ENCODE measurements around the gene USP34.
"Not testable (repeated sequence)": the region's sequence is repeated elsewhere in the genome, so short reads cannot be mapped to it uniquely, and the experiment has no call there.

USP34 gene

GRCh38 chr2:61420991-61421544, 49.8 kb downstream of the USP34 start:
- H3K4me3 Mint-ChIP-seq, result no peak overlapping the region
- H3K27me3 Mint-ChIP-seq, result no peaks in the 10 kb centered on the region
- peaks cover 56% of the 10 kb centered on the region for H3K4me1 Mint-ChIP-seq
- no peaks in the 10 kb centered on the region for H3K9me3 Mint-ChIP-seq
- no peak for ATAC-seq
- peak overlapping the region; percentile 46 for H3K27ac Mint-ChIP-seq
- no peaks in the 10 kb centered on the region for H3K36me3 Mint-ChIP-seq

DNA sequence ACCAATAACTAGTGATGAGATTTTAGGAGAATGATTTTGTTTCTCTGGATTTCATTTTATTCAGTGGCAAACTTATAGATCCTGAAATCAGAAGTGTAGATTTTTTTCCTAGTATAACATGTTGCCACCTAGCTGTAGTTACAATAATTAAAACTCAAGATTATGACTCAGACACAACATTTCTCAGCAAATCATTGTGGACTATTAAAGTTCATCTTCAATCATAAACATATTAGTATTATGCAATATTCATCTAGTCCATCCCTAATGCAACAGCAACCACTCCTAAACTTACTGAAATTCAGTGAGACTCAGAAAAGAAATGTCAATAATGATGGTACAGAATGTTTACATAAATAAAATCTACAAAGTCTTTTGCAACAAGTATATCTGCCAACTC, 51.3 kb downstream of the USP34 start:
- no peaks in the 10 kb centered on the region for H3K9me3 Mint-ChIP-seq
- H3K36me3 Mint-ChIP-seq, result no peaks in the 10 kb centered on the region
- no peak overlapping the region for H3K27ac Mint-ChIP-seq
- no peaks in the 10 kb centered on the region for H3K27me3 Mint-ChIP-seq
- H3K4me3 Mint-ChIP-seq, result no peak overlapping the region
- no peak for ATAC-seq
- peaks cover 42% of the 10 kb centered on the region for H3K4me1 Mint-ChIP-seq

GRCh38 chr2:61419129-61419528, 51.8 kb downstream of the USP34 start:
- no peaks in the 10 kb centered on the region for H3K9me3 Mint-ChIP-seq
- H3K27ac Mint-ChIP-seq, result no peak overlapping the region
- H3K36me3 Mint-ChIP-seq, result no peaks in the 10 kb centered on the region
- no peak for ATAC-seq
- H3K4me3 Mint-ChIP-seq, result no peak overlapping the region
- H3K4me1 Mint-ChIP-seq, result peaks cover 42% of the 10 kb centered on the region
- no peaks in the 10 kb centered on the region for H3K27me3 Mint-ChIP-seq

DNA sequence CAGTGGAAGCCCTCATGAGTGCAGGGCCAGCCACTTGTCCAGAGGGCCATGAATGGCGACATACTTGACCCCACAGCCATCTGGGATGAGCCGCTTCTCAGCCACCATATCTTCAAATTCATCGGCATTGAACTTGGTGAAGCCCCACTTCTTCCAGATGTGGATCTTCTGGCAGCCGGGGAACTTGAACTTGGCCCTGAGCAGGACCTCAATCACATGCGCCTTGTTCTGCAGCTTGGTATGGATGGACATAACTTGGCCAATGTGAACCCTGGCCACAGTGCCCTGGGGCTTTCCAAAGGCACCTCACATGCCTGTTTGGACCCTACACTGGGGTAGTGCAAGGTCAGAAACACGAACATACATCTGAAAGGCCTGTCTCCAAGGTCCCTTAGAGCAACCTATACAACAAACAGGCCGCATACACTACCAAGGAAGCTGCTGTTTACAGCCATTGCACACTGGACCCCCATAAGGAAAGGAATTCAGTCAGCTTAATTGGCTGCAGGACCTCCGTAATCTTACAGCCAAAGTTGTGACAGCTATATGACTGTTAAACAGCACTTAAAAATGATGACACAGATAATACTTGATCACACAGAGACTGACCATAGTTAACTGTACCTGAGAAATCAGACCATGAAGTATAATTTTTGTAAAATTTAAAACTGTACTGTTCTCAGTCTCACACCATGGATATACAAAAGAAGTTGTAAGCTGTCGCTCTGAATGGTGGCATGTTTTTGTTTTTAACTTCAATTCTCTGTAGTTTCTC, 53.8 kb downstream of the USP34 start:
- Mint-ChIP-seq H3K4me3 (no peak overlapping the region), H3K9me3 (no peaks in the 10 kb centered on the region), H3K27me3 (no peaks in the 10 kb centered on the region), H3K4me1 (peaks cover 26% of the 10 kb centered on the region), H3K36me3 (no peaks in the 10 kb centered on the region), H3K27ac (no peak overlapping the region)
- ATAC-seq, result no peak

- H3K4me3 Mint-ChIP-seq, result no peak overlapping the region
- no peaks in the 10 kb centered on the region for H3K27me3 Mint-ChIP-seq
- H3K4me1 Mint-ChIP-seq, result peaks cover 25% of the 10 kb centered on the region
- H3K27ac Mint-ChIP-seq, result no peak overlapping the region
- no peak for ATAC-seq
- H3K36me3 Mint-ChIP-seq, result peaks cover 15% of the 10 kb centered on the region
- no peaks in the 10 kb centered on the region for H3K9me3 Mint-ChIP-seq
Observed at GRCh38 chr2:61415265-61415664, 55.6 kb downstream of the USP34 start.

DNA sequence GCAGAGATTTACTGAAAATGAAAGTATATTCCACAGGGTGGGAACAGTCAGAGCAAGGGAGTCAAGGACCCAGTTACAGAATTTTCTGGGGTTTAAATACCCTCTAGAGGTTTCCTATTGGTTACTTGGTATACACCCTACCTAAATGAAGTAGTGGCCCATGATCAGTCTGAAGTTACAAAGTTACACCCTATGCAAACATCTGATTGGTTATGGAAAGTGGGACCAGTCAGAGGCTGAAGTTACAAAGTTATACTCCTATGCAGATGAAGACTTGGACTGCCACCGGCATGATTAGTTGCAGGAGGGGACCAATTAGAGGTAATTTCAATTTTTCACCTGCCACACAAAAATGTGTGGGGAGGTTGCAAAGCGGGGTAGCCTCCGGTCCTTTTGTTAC, 56.2 kb downstream of the USP34 start:
- no peak for ATAC-seq
- Mint-ChIP-seq H3K27me3 (no peaks in the 10 kb centered on the region), H3K4me1 (peaks cover 25% of the 10 kb centered on the region), H3K27ac (no peak overlapping the region), H3K36me3 (peaks cover 15% of the 10 kb centered on the region), H3K4me3 (no peak overlapping the region), H3K9me3 (no peaks in the 10 kb centered on the region)

DNA sequence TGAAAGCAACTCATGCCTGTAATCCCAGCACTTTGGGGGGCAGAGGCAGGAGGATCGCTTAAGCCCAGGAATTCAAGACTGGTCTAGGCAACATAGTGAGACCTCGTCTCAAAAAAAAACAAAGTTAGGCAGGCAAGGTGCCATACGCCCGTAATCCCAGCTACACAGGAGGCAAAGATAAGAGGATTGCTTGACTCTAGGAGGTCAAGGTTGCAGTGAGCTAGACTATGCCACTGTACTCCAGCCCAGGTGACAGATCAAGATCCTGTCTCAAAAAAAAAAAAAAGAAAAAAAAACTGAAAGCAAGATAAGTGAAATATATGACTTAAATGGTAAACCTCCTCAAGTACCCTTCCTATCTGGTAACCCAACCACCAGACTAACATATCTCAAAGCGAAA, 59.8 kb downstream of the USP34 start:
- Mint-ChIP-seq H3K27ac (no peak overlapping the region), H3K27me3 (no peaks in the 10 kb centered on the region), H3K4me1 (peaks cover 13% of the 10 kb centered on the region), H3K4me3 (no peak overlapping the region), H3K9me3 (no peaks in the 10 kb centered on the region), H3K36me3 (peaks cover 15% of the 10 kb centered on the region)
- no peak for ATAC-seq

DNA sequence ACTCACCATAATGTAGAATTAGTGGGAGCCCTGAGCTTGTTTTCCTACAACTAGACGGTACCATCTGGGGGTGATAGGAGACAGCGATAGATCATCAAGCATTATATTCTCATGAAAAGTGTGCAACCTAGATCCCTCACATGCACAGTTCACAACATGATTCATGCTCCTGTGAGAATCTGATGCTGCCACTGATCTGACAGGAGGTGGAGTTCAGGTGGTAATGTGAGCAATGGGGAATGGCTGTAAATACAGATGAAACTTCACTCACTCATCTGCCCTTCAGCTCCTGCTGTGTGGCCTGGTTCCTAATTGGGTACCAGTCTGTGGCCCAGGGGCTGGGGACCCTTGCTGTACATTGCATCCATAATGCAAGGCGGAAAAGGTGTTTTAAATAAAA, 60.7 kb downstream of the USP34 start:
- Mint-ChIP-seq H3K4me1 (peaks cover 13% of the 10 kb centered on the region), H3K36me3 (peaks cover 21% of the 10 kb centered on the region), H3K27me3 (no peaks in the 10 kb centered on the region), H3K4me3 (no peak overlapping the region), H3K9me3 (no peaks in the 10 kb centered on the region), H3K27ac (no peak overlapping the region)
- ATAC-seq, result no peak

DNA sequence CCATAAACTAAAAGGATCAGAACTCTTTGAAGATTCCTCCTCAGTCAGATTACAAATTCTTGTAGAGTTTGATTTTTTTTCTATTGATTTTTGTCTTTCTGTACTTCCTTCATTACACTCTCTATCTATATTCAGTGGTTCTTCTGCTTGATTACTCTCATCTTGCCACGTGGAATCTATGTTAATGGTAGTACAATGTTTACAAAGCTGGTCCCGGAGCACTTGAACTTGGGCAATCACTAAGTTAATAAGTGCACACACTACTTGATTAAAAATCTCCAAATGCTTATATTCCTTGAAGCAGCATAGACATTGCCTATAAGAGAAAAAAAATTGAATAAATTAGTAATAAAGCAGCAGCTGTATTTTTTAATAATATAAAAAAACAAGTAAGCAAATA, 65.1 kb downstream of the USP34 start:
- H3K9me3 Mint-ChIP-seq, result no peaks in the 10 kb centered on the region
- H3K27me3 Mint-ChIP-seq, result no peaks in the 10 kb centered on the region
- no peak for ATAC-seq
- peaks cover 19% of the 10 kb centered on the region for H3K36me3 Mint-ChIP-seq
- peaks cover 3% of the 10 kb centered on the region for H3K4me1 Mint-ChIP-seq
- no peak overlapping the region for H3K4me3 Mint-ChIP-seq
- H3K27ac Mint-ChIP-seq, result no peak overlapping the region

DNA sequence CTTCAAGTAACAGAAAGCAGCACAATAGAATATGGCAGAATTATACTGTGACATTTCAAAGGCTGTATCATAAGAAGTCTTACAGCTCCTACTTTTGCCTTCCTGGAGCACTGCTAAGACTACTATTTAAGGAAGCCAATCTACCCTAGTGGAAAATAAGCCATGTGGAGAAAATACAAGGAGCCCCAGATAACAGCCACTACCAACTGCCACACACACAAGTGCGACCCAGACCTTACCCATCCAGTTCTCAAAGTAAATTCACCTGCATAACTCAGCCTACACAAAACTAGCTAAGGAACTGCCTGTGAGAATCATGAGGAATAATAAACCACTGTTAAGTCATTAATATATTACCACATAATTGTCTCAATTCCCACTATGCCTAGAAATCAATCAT, 66.4 kb downstream of the USP34 start:
- Mint-ChIP-seq H3K36me3 (peaks cover 16% of the 10 kb centered on the region), H3K9me3 (no peaks in the 10 kb centered on the region), H3K27me3 (no peaks in the 10 kb centered on the region), H3K4me3 (no peak overlapping the region), H3K27ac (no peak overlapping the region), H3K4me1 (no peaks in the 10 kb centered on the region)
- no peak for ATAC-seq

DNA sequence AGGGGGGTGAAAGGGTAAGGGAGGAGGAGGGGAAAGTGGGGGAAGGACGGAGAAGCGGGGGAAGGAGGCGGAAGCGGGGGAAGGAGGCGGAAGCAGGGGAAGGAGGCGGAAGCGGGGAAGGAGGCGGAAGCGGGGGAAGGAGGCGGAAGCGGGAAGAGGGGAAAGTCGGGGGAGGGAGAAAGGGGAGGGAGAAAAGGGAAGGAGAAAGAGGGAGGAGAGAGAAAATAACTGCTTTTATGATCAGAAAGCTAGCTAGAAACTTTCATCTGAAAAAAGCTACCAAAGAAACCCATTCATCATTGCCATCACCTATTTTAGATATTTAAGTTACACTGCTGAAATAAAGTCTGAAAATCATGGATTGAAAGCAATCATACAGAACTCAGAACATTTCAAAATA, 72.5 kb downstream of the USP34 start:
- Mint-ChIP-seq H3K27me3 (no peaks in the 10 kb centered on the region), H3K9me3 (no peaks in the 10 kb centered on the region), H3K4me3 (no peak overlapping the region), H3K27ac (no peak overlapping the region), H3K4me1 (no peaks in the 10 kb centered on the region), H3K36me3 (peaks cover 11% of the 10 kb centered on the region)
- no peak for ATAC-seq

DNA sequence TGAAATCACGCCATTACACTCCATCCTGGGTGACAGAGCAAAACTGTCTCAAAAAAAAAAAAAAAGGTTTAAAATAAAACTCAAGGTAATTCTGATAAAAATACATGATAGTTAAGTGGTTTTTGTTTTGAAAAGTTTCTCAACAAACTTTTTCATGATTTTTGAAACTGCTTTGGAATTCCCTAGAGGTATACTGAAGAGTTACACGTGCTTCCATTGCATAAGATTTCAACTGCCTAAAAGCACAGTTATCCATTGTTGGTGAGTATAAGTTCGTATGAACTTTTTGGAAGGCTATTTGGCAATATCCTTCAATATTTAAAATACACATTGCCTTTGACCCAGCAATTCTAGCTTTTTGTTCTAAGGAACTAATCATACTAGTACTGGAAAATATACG, 74.9 kb downstream of the USP34 start:
- no peak overlapping the region for H3K4me3 Mint-ChIP-seq
- H3K27ac Mint-ChIP-seq, result no peak overlapping the region
- no peaks in the 10 kb centered on the region for H3K27me3 Mint-ChIP-seq
- H3K4me1 Mint-ChIP-seq, result no peaks in the 10 kb centered on the region
- no peaks in the 10 kb centered on the region for H3K9me3 Mint-ChIP-seq
- H3K36me3 Mint-ChIP-seq, result peaks cover 11% of the 10 kb centered on the region
- ATAC-seq, result no peak

GRCh38 chr2:61387588-61387987, 83.3 kb downstream of the USP34 start:
- not testable (repeated sequence) for H3K4me1 Mint-ChIP-seq, H3K27me3 Mint-ChIP-seq, H3K9me3 Mint-ChIP-seq, ATAC-seq, H3K4me3 Mint-ChIP-seq, H3K27ac Mint-ChIP-seq
- peaks cover 31% of the 10 kb centered on the region for H3K36me3 Mint-ChIP-seq

DNA sequence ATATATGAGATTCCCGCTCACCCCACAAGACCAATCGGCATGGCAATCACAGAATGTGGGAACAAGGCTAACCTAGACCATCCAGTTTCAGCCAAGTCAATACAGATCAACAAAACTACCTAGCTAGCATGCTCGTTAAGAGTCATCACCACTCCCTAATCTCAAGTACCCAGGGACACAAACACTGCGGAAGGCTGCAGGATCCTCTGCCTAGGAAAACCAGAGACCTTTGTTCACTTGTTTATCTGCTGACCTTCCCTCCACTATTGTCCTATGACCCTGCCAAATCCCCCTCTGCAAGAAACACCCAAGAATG, 90.0 kb downstream of the USP34 start:
- not testable (repeated sequence) for ATAC-seq, H3K4me3 Mint-ChIP-seq, H3K4me1 Mint-ChIP-seq, H3K9me3 Mint-ChIP-seq, H3K27ac Mint-ChIP-seq, H3K27me3 Mint-ChIP-seq
- H3K36me3 Mint-ChIP-seq, result peaks cover 71% of the 10 kb centered on the region

DNA sequence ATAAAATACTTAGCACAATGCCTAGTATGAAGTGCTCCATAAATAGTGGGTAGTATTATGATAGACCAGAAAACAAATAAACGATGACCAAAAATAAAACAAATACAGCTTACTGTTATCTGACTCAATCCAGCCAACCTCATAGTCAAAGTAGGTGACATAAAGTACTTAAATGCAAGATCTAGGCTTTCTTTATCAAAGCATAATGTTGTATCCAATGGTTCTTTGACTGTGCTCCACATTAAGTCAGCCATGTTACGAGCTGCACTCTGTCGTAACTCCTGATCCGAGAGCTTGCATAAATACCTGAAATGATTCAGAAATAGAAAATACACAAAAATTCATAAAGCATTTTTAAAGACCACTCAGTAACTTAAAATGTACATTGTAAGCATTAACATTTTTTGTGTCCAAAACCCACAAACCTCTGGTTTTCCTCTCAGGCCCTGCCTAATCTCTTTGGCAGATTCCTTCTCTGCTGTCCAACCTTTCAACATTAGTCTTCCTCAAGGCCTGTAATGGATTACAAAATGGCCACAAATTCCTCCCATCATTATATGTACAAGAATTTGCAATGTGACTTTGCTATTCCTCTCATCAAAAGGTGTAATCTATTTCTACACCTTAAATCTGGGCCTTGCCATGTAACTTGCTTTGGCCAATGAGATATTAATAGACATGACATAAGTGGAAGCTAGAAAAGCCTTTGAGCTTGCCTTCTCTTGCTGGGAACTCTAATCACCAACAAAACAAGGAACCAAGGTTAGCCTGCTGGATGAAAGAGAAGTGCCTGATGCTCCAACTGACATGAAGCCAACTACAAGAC, 90.6 kb downstream of the USP34 start:
- H3K9me3 Mint-ChIP-seq, result no peaks in the 10 kb centered on the region
- no peak overlapping the region for H3K27ac Mint-ChIP-seq
- no peaks in the 10 kb centered on the region for H3K27me3 Mint-ChIP-seq
- H3K4me3 Mint-ChIP-seq, result no peak overlapping the region
- no peak for ATAC-seq
- H3K36me3 Mint-ChIP-seq, result peaks cover 74% of the 10 kb centered on the region
- H3K4me1 Mint-ChIP-seq, result no peaks in the 10 kb centered on the region

- no peak for ATAC-seq
- Mint-ChIP-seq H3K9me3 (no peaks in the 10 kb centered on the region), H3K27ac (no peak overlapping the region), H3K4me1 (no peaks in the 10 kb centered on the region), H3K36me3 (peaks cover 81% of the 10 kb centered on the region), H3K4me3 (no peak overlapping the region), H3K27me3 (no peaks in the 10 kb centered on the region)
Observed at GRCh38 chr2:61379521-61379920, 91.4 kb downstream of the USP34 start.

Data from stimulated activated memory B cell treated with anti-CD40 and anti-IgM and Interleukin-4, amounts not matched to agents 10 μg/mL and 1 μg/mL and 100 μg/mL, for 72 hours (primary cell).